ENCODE results near the gene SCP2.

DNA sequence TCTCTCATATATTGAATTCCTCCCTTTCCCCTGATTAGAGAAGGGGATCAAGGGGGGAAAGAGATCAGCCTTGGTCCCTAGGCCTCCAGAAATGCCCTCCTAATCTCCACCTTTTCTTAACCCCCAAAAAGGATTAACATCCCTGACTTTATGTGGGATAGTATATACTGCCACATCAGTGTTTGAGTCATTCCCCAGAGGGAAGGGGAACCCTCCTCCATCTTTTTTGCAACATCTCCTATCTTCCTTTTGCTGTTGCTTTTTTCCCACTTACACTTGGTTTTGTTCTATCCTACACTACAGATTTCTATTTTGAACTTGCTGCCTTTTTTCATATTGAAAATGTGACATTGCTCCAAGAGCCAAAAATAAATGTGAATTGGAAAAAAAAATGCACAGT is 69.6 kb downstream of the SCP2 start:
- TF ChIP-seq CTCF (IDR thresholded peaks at IDR 0.05) (no peak), POLR2A (IDR thresholded peaks at IDR 0.05) (no peak)
